ENCODE measurements around the gene SLC35D3. TPM values are rescaled to one million over a fixed set of nuclear protein-coding genes. Genes with fewer than 3 reads are reported as not detected.
"Not testable (repeated sequence)": the region's sequence is repeated elsewhere in the genome, so short reads cannot be mapped to it uniquely, and the experiment has no call there.

Gene SLC35D3, protein sequence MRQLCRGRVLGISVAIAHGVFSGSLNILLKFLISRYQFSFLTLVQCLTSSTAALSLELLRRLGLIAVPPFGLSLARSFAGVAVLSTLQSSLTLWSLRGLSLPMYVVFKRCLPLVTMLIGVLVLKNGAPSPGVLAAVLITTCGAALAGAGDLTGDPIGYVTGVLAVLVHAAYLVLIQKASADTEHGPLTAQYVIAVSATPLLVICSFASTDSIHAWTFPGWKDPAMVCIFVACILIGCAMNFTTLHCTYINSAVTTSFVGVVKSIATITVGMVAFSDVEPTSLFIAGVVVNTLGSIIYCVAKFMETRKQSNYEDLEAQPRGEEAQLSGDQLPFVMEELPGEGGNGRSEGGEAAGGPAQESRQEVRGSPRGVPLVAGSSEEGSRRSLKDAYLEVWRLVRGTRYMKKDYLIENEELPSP
- total RNA-seq: 1 to 10 TPM in 1 of 2 donors, not detected in 1; 1.9 TPM

DNA sequence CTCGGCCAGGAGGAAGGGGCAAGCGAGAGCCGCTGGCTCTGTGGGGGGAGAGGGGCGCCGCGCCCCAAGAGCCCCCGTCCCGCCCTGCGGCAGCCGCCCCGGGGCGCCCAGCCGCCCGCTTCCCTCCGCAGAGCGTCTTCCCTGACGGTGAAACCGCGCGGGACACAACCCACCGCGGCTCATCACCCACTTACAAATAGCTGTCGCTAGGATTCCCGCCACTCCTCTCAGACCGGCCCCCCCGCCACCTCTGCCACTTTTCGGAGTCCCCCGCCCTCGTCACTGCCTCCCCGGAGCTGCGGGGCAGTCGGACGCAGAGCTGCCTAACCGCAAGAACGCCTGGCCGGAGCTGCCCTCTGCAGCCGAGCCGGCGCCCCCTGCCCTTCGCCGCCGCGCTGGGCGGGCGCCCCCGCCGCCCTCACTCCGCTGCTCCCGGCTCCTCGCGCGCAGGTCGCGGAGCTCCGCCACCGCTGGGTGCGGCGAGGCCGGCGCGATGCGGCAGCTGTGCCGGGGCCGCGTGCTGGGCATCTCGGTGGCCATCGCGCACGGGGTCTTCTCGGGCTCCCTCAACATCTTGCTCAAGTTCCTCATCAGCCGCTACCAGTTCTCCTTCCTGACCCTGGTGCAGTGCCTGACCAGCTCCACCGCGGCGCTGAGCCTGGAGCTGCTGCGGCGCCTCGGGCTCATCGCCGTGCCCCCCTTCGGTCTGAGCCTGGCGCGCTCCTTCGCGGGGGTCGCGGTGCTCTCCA is at the start of gene SLC35D3:
TSS of gene SLC35D3 (plus strand) at position 366 of the 749 bp plus-strand sequence. CDS start at position 494, 128 bp downstream.
- ATAC-seq (replicated peaks): peak; percentile 33
- Mint-ChIP-seq H3K4me1 (peaks cover 9% of the 10 kb centered on the region), H3K36me3 (ENCODE audit: low read depth) (no peaks in the 10 kb centered on the region), H3K9me3 (no peaks in the 10 kb centered on the region), H3K27ac (no peak within 1 kb of the TSS), H3K4me3 (peak within 1 kb of the TSS; percentile 74), H3K27me3 (peaks cover 39% of the 10 kb centered on the region)

- H3K4me1 Mint-ChIP-seq: no peaks in the 10 kb centered on the region
- H3K27me3 Mint-ChIP-seq: no peaks in the 10 kb centered on the region
- peaks cover 4% of the 10 kb centered on the region for H3K9me3 Mint-ChIP-seq
- no peak overlapping the region for H3K4me3 Mint-ChIP-seq
- no peak overlapping the region for H3K27ac Mint-ChIP-seq
- ATAC-seq (replicated peaks): no peak
- H3K36me3 Mint-ChIP-seq (ENCODE audit: low read depth): peaks cover 43% of the 10 kb centered on the region
Measured at GRCh38 chr6:136873748-136874147, 48.4 kb upstream of the SLC35D3 start.

- not testable (repeated sequence) for H3K27ac Mint-ChIP-seq; H3K4me3 Mint-ChIP-seq; ATAC-seq (replicated peaks); H3K27me3 Mint-ChIP-seq; H3K4me1 Mint-ChIP-seq; H3K9me3 Mint-ChIP-seq
- peaks cover 43% of the 10 kb centered on the region for H3K36me3 Mint-ChIP-seq (ENCODE audit: low read depth)
Measured at GRCh38 chr6:136876469-136876868, 45.6 kb upstream of the SLC35D3 start.

- H3K9me3 Mint-ChIP-seq: peaks cover 4% of the 10 kb centered on the region
Measured at GRCh38 chr6:136880748-136881460, 41.2 kb upstream of the SLC35D3 start.

DNA sequence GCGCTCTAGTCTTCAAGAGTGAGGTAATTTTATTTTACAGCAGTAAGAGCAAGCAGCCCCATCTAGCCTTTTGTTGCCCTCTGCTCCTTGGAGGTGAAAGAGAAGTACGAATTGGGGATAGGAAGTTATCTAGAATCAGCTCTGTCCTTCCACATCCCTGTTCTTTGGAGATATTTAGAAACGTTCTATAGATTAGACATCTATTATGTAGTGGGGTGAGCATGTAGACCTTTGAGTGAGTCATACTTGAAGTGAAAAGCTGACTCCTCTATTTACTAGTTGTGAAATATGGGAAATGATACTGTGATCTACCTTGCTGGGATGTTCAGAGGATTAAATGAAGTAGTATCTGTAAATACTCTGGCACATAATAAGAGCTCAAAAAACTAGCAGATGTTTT is 36.0 kb upstream of the SLC35D3 start:
- Mint-ChIP-seq H3K4me1 (peaks cover 3% of the 10 kb centered on the region), H3K9me3 (no peaks in the 10 kb centered on the region), H3K27ac (peak overlapping the region; percentile 23), H3K4me3 (no peak overlapping the region), H3K36me3 (ENCODE audit: low read depth) (peaks cover 10% of the 10 kb centered on the region), H3K27me3 (no peaks in the 10 kb centered on the region)
- peak; percentile 69 for ATAC-seq (replicated peaks)

More at GRCh38 chr6:136880748-136881460, 41.2 kb upstream of the SLC35D3 start:
- H3K4me1 Mint-ChIP-seq: no peaks in the 10 kb centered on the region
- H3K27me3 Mint-ChIP-seq: no peaks in the 10 kb centered on the region
- no peak overlapping the region for H3K4me3 Mint-ChIP-seq
- H3K27ac Mint-ChIP-seq: no peak overlapping the region
- peaks cover 27% of the 10 kb centered on the region for H3K36me3 Mint-ChIP-seq (ENCODE audit: low read depth)
- no peak for ATAC-seq (replicated peaks)

DNA sequence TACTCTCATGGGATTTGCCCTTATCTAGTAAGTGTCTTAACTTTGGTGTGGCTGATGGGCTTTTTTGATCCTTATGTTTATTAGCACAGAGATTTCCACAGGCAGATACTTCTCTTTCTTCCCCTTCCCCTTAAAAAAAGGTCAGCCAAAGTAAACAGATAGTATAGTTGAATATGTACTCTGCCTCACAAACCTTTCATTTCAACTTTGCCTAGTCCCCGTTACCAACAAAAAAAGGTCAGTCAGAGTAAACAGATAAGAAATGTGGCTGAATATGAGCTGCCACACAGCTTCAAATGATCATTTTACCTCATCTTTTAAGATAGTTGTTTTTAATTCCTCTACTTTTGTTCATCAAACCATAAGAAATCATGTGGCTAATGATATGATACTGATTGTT is 34.1 kb upstream of the SLC35D3 start:
- peaks cover 5% of the 10 kb centered on the region for H3K36me3 Mint-ChIP-seq (ENCODE audit: low read depth)
- no peak for ATAC-seq (replicated peaks)
- H3K4me3 Mint-ChIP-seq: no peak overlapping the region
- no peak overlapping the region for H3K27ac Mint-ChIP-seq
- no peaks in the 10 kb centered on the region for H3K9me3 Mint-ChIP-seq
- H3K27me3 Mint-ChIP-seq: no peaks in the 10 kb centered on the region
- peaks cover 3% of the 10 kb centered on the region for H3K4me1 Mint-ChIP-seq

GRCh38 chr6:136889271-136890193 is 32.6 kb upstream of the SLC35D3 start:
- Mint-ChIP-seq H3K27ac (no peak overlapping the region), H3K4me3 (no peak overlapping the region), H3K36me3 (ENCODE audit: low read depth) (no peaks in the 10 kb centered on the region), H3K27me3 (no peaks in the 10 kb centered on the region), H3K4me1 (peaks cover 3% of the 10 kb centered on the region), H3K9me3 (no peaks in the 10 kb centered on the region)
- ATAC-seq (replicated peaks): no peak

- no peak overlapping the region for H3K4me3 Mint-ChIP-seq
- no peak overlapping the region for H3K27ac Mint-ChIP-seq
- peaks cover 3% of the 10 kb centered on the region for H3K4me1 Mint-ChIP-seq
- ATAC-seq (replicated peaks): no peak
- no peaks in the 10 kb centered on the region for H3K27me3 Mint-ChIP-seq
- no peaks in the 10 kb centered on the region for H3K36me3 Mint-ChIP-seq (ENCODE audit: low read depth)
- no peaks in the 10 kb centered on the region for H3K9me3 Mint-ChIP-seq
Measured at GRCh38 chr6:136890194-136890839, 31.8 kb upstream of the SLC35D3 start.

DNA sequence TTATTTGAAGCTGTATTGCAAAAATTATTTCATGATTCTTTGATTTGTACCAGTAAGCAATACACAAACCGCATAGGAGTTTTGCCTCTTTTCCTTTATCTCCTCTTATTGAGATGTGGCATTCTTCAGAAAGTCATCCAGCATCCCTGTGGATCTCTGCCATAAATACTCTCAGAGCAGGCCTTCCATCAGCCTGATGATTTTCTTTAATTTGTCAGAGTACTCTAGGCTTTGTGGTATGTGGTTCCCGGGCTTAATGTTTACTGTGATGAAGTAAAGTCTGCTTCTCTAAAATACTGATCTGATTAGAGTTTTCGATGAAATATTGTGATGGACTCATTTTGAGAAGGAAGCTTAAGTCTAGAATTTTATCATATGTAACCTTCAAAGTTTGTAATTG is 31.1 kb upstream of the SLC35D3 start:
- ATAC-seq (replicated peaks): no peak
- Mint-ChIP-seq H3K4me3 (no peak overlapping the region), H3K27ac (no peak overlapping the region), H3K27me3 (no peaks in the 10 kb centered on the region), H3K4me1 (peaks cover 3% of the 10 kb centered on the region), H3K36me3 (ENCODE audit: low read depth) (no peaks in the 10 kb centered on the region), H3K9me3 (no peaks in the 10 kb centered on the region)

DNA sequence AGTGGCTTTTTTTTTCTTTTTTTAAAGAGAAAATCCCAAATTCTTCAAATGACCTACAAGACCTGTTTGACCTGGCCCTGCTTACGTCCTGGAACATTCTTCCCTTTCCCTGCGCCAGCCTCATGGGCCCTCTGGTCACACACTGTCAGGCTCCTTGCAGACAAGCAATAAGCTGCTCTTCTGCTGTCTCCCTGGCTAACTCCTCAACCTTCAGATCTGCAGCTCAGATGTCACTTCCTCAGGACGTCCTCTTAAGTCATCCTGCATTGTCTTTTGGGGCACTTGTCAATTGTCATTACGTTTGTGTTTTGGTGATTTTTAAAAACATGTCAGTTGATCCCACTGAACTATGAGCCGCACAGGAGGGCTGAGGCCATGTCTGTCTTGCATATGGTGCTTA is 28.9 kb upstream of the SLC35D3 start:
- no peaks in the 10 kb centered on the region for H3K9me3 Mint-ChIP-seq
- peaks cover 2% of the 10 kb centered on the region for H3K36me3 Mint-ChIP-seq (ENCODE audit: low read depth)
- H3K4me3 Mint-ChIP-seq: no peak overlapping the region
- ATAC-seq (replicated peaks): no peak
- H3K4me1 Mint-ChIP-seq: no peaks in the 10 kb centered on the region
- H3K27me3 Mint-ChIP-seq: no peaks in the 10 kb centered on the region
- H3K27ac Mint-ChIP-seq: no peak overlapping the region

DNA sequence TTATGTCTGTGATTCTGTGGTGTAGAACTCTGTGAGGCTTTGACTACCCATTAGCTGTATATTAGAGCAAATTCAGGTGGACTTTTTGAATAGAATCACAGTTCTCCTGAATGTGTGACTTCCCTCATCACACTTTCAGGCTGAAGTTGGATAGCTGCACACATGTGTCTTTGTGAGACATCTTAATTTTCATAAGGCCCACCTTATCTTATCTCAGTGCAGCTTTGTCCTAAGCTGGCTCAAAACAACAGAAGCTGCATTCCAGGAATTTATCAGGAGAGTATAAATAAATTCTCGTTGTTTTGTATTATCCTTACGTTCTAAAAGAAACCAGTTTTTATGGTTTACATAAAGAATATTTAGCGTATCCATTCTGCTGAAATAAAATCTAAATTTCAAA is 26.2 kb upstream of the SLC35D3 start:
- Mint-ChIP-seq H3K27ac (no peak overlapping the region), H3K4me1 (no peaks in the 10 kb centered on the region), H3K36me3 (ENCODE audit: low read depth) (peaks cover 18% of the 10 kb centered on the region), H3K9me3 (no peaks in the 10 kb centered on the region), H3K27me3 (no peaks in the 10 kb centered on the region), H3K4me3 (no peak overlapping the region)
- ATAC-seq (replicated peaks): no peak

- Mint-ChIP-seq H3K36me3 (ENCODE audit: low read depth) (peaks cover 29% of the 10 kb centered on the region), H3K4me3 (no peak overlapping the region), H3K27me3 (no peaks in the 10 kb centered on the region), H3K4me1 (no peaks in the 10 kb centered on the region), H3K27ac (no peak overlapping the region), H3K9me3 (no peaks in the 10 kb centered on the region)
- no peak for ATAC-seq (replicated peaks)
Measured at GRCh38 chr6:136897071-136897470, 25.0 kb upstream of the SLC35D3 start.

- no peak overlapping the region for H3K27ac Mint-ChIP-seq
- H3K36me3 Mint-ChIP-seq (ENCODE audit: low read depth): peaks cover 35% of the 10 kb centered on the region
- no peaks in the 10 kb centered on the region for H3K27me3 Mint-ChIP-seq
- H3K4me3 Mint-ChIP-seq: no peak overlapping the region
- H3K4me1 Mint-ChIP-seq: no peaks in the 10 kb centered on the region
- no peaks in the 10 kb centered on the region for H3K9me3 Mint-ChIP-seq
- no peak for ATAC-seq (replicated peaks)
Measured at GRCh38 chr6:136901212-136901784, 20.8 kb upstream of the SLC35D3 start.
